A549 (cell line): ENCODE data around the gene RAB4B.

Experiments used
- CTCF ChIP-seq: fragments of >200 bp; sonication (Bioruptor Twin); formaldehyde crosslinking; IDR thresholded peaks from 3 replicates; pipeline ENCODE4 v1.5.1; 2016
- ELK1 ChIP-seq: fragments of 150-350 bp; IDR thresholded peaks from 2 replicates; pipeline ENCODE4 v1.6.1; 2014; ENCODE audit warnings: low read depth, mild to moderate bottlenecking, low read length
- HDAC2 ChIP-seq: fragments of 200-600 bp; sonication (generic); IDR thresholded peaks from 2 replicates; pipeline ENCODE4 v1.6.1; 2016
- MYC ChIP-seq: IDR thresholded peaks from 2 replicates; pipeline ENCODE4 v1.6.1; 2012; ENCODE audit warnings: mild to moderate bottlenecking, inconsistent platforms, low read length, improper control_type of control experiment, borderline replicate concordance
- POLR2A ChIP-seq: IDR thresholded peaks from 2 replicates; pipeline ENCODE4 v1.6.1; 2012; ENCODE audit warnings: mild to moderate bottlenecking, low read length
- SMC3 ChIP-seq: fragments of >200 bp; sonication (Bioruptor Twin); formaldehyde crosslinking; IDR thresholded peaks from 3 replicates; pipeline ENCODE4 v1.6.1; 2018; ENCODE audit warnings: inconsistent platforms
- TF ChIP-seq, protein P1 (sequence below): IDR thresholded peaks from 2 replicates; pipeline ENCODE4 v1.6.1; 2012

DNA sequence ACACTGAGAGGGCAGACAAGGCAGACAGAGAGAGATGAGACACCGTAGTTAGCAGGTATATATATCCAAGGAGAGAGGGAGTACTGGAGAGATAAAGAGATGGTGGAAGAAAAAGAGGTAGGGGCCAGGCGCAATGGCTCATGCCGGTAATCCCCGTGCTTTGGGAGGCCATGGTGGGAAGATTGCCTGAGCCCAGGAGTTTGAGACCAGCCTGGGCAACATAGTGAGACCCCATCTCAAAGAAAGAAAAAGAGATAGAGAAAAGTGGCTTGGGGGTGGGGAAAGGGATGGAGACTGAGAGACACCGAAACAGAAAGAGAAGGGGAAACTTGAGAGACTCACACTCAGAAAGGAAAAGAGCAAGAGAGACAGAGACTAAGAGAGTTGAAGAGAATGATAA lies 2.5 kb downstream of the RAB4B start:
- TF ChIP-seq CTCF: no peak
- TF ChIP-seq POLR2A: no peak
- no peak for TF ChIP-seq MYC
- no peak for TF ChIP-seq HDAC2
- TF ChIP-seq, protein P1, sequence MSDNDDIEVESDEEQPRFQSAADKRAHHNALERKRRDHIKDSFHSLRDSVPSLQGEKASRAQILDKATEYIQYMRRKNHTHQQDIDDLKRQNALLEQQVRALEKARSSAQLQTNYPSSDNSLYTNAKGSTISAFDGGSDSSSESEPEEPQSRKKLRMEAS: no peak
- TF ChIP-seq SMC3: no peak
- TF ChIP-seq ELK1: no peak
